Measurements from ENCODE around the gene ART1.

Gene ART1

DNA sequence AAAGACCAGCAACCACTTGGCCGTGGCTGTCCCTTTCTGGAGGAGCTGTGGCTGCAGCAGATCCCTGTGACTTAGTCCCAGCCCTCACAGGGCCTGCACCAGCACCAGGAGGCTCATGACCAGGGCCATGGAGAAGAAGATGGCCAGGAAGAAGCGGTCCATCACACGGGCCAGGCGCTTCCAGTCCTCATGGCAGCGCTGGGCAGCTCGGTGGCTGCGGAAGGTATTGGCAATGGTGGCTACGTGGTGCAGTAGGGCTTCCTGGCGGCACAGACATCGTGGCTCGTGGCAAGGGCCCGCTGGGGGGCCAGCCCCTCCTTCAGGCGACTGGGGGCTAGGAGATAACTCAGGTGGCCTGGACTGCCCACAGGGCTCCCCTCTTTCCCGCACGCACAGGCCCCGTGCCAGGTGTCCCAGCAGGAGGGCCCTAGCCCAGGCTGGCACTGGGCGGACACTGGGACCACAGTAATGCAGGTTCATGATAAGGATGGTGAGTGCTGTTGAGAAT lies 21.1 kb downstream of the ART1 start:
- no peak for DNase-seq

GRCh38 chr11:3667149-3668035 lies 22.5 kb downstream of the ART1 start:
- DNase-seq: no peak

GRCh38 chr11:3669128-3669527 lies 24.2 kb downstream of the ART1 start:
- no peak for DNase-seq

- DNase-seq: no peak
These were observed 24.8 kb downstream of the ART1 start for GRCh38 chr11:3669742-3670183.

GRCh38 chr11:3671334-3672254 lies 26.7 kb downstream of the ART1 start, which contains the start of gene CHRNA10:
Gene CHRNA10, minus strand, starts transcription at chr11:3671384. Its CDS starts 72 bp downstream, at chr11:3671312.
- no peak for DNase-seq

- no peak for DNase-seq
These were observed 29.3 kb downstream of the ART1 start for GRCh38 chr11:3674189-3674588.

GRCh38 chr11:3675971-3676370 lies 31.0 kb downstream of the ART1 start:
- no peak for DNase-seq

- DNase-seq: no peak
These were observed 34.1 kb downstream of the ART1 start for GRCh38 chr11:3679077-3679476.

DNA sequence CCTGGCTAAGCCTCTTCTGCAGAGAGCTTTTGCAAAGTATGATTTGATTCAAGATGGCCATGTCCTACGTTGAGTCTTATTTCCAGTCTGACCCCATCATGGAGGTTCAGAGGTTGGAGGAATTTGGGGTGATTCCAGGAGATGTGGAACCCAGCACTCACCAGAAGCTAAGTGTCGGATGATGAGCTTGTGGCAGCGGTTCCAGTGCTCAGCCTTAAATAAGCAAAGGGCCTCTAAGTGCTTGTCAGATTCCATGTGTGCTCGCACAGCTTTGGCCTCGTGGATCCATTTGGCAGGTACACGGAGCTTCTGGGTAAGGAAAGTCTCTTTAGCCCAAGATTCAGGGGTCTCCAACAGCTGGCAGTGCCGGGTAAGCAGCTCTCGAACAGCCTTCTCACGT lies 38.1 kb downstream of the ART1 start:
- no peak for DNase-seq

DNA sequence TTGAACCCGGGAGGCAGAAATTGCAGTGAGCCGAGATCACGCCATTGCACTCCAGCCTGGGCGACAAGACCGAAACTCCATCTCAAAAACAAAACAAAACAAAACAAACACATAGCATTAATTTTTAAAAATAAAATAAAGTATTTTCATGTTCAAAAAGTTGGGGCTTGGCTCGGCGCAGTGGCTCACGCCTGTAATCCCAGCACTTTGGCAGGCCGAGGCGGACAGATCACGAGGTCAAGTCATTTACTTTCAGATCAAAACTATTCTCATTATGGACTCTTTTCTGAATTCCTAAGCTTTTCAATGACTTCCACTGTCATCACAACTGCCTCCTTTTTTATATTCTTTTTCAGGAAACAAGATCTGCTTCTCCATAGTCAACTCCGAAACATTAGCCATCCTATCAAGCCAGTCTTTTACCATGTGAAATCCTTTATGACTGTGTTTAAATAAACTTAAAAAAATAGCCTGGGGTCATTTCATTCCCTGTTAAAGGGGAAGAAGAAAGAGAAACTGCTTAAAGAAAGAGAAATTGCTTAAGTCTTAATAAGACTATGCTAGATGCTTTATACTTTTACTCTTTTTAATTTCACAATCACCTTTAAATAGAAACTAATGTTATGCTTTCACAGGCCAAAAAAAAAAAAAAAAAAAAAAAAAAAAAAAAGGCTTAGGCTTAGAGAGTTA lies 39.3 kb downstream of the ART1 start:
- DNase-seq: no peak

GRCh38 chr11:3684819-3685172 lies 39.9 kb downstream of the ART1 start:
- DNase-seq: no peak

- DNase-seq: no peak
These were observed 41.0 kb downstream of the ART1 start for GRCh38 chr11:3685923-3686322.

DNA sequence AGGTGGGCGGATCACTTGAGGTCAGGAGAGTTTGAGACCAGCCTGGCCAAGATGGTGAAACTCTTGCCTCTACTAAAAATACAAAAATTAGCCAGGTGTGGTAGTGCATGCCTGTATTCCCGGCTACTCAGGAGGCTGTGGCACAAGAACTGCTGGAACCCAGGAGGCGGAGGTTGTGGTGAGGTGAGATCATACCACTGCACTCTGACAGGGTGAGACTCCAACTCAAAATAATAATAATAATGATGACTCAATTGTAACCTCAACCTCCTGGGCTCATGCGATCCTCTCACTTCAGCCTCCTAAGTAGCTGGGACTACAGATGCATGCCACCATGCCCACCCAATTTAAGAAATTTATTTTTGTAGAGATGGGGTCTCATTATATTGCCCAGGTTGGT lies 41.8 kb downstream of the ART1 start:
- no peak for DNase-seq

GRCh38 chr11:3700410-3700809 lies 55.5 kb downstream of the ART1 start:
- no peak for DNase-seq

- no peak for DNase-seq
These were observed 56.0 kb downstream of the ART1 start for GRCh38 chr11:3700910-3701309.

DNA sequence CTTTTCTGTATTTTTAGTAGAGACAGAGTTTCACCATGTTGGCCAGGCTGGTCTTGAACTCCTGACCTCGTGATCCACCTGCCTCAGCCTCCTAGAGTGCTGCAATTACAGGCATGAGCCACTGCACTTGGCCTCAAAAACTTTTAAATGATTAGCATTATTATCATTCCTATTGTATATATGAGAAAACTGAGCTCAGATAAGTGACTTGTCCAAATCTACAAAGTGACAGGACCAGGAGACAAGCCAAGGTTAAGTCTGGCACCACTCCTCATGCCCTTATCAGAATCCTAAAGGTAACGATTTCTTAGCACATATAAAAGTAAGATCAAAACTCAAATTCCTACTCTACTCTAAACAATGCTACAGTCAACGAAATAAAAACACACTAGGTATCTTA lies 58.5 kb downstream of the ART1 start:
- no peak for DNase-seq

DNA sequence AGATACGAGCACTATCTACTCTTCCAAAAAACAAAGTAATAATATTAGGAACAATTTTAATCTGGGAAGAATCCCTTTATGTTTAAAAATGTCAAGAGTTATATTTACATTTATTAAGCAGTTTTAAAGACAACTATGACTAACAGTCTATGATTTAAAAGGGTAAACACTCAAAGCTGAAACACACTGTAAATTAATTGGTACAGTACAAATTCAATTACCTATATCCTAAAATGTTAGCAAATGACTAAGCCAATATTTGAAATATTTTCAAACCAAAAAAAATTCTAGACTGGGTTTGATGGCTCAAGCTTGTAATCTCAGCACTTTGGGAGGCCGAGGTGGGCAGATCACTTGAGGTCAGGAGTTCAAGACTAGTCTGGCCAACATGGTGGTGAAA lies 62.2 kb downstream of the ART1 start:
- no peak for DNase-seq

GRCh38 chr11:3709977-3710376 lies 65.0 kb downstream of the ART1 start:
- no peak for DNase-seq

GRCh38 chr11:3710485-3711259 lies 65.7 kb downstream of the ART1 start:
- no peak for DNase-seq

DNA sequence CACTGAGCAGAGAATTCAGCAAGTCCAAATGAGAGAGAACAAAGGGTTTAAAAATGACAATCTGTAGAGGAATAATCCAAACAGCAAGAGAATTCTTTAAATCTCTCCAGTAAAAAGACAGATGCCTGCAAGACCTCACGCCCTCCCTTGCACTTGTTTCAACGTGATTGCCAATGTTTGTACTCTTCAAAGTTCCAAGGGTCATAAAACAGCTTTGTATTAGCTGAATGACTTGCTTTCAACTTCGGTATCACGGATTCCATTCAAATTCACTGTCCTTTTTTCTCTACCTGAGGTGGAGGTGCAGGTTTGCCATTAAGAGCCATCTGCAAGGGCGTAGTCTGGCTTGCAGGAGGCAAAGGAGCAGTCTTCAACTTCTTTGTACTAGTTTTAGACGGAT lies 67.3 kb downstream of the ART1 start:
- DNase-seq: no peak

Data from NCI-H1048 (cell line).